Gastroesophageal sphincter (tissue), 3 donors: ENCODE results near the gene GABBR2.

Experiments
- CTCF ChIP-seq, 4 experiments: fragments of 200-600 bp in 2 of 4; fragments of 450-650 bp in 2 of 4; sonication (generic) in 1 of 4; IDR thresholded peaks; one replicate each; pipeline ENCODE4 v1.5.1; 2017 to 2019; ENCODE audit warnings: antibody characterized with exemption in 4 of 4, mild to moderate bottlenecking in 2 of 4, moderate library complexity in 2 of 4
- POLR2A ChIP-seq, 2 donors: fragments of 450-650 bp; IDR thresholded peaks; one replicate each; pipeline ENCODE4 v1.6.1; 2017; ENCODE audit warnings: antibody characterized with exemption in 2 of 2, mild to moderate bottlenecking in 2 of 2, moderate library complexity in 1 of 2

- TF ChIP-seq POLR2A (IDR thresholded peaks at IDR 0.05) (no peak), CTCF (IDR thresholded peaks at IDR 0.05) (no peak)
Measured at GRCh38 chr9:98555651-98556465, 152.9 kb downstream of the GABBR2 start.
